ENCODE measurements around the gene B3GALT5. TPM values are rescaled to one million over a fixed set of nuclear protein-coding genes. Genes with fewer than 3 reads are reported as not detected.

B3GALT5 gene
- total RNA-seq, 1 donor from 2014 or later = 0.25 TPM

GRCh38 chr21:39696196-39696595 lies 83.5 kb downstream of the B3GALT5 start:
- TF ChIP-seq CTCF (IDR thresholded peaks at IDR 0.05; ENCODE audit: partially characterized antibody, unreplicated experiment) = no peak
- Mint-ChIP-seq H3K27me3 (ENCODE audit: unreplicated experiment) (no peaks in the 10 kb centered on the region), H3K36me3 (ENCODE audit: unreplicated experiment) (no peaks in the 10 kb centered on the region), H3K27ac (ENCODE audit: unreplicated experiment) (no peak overlapping the region), H3K9me3 (ENCODE audit: unreplicated experiment) (peaks cover 2% of the 10 kb centered on the region), H3K4me3 (ENCODE audit: unreplicated experiment) (no peak overlapping the region), H3K4me1 (ENCODE audit: low read depth, unreplicated experiment) (no peaks in the 10 kb centered on the region)
- no peak for DNase-seq

GRCh38 chr21:39696618-39697017 lies 83.9 kb downstream of the B3GALT5 start:
- Mint-ChIP-seq H3K36me3 (ENCODE audit: unreplicated experiment) (no peaks in the 10 kb centered on the region), H3K27me3 (ENCODE audit: unreplicated experiment) (no peaks in the 10 kb centered on the region), H3K4me3 (ENCODE audit: unreplicated experiment) (no peak overlapping the region), H3K4me1 (ENCODE audit: low read depth, unreplicated experiment) (no peaks in the 10 kb centered on the region), H3K9me3 (ENCODE audit: unreplicated experiment) (peaks cover 2% of the 10 kb centered on the region), H3K27ac (ENCODE audit: unreplicated experiment) (no peak overlapping the region)
- no peak for DNase-seq
- no peak for TF ChIP-seq CTCF (IDR thresholded peaks at IDR 0.05; ENCODE audit: partially characterized antibody, unreplicated experiment)

GRCh38 chr21:39700318-39700717 lies 87.6 kb downstream of the B3GALT5 start:
- TF ChIP-seq CTCF (IDR thresholded peaks at IDR 0.05; ENCODE audit: partially characterized antibody, unreplicated experiment) = no peak
- no peak for DNase-seq
- Mint-ChIP-seq H3K4me3 (ENCODE audit: unreplicated experiment) (no peak overlapping the region), H3K36me3 (ENCODE audit: unreplicated experiment) (peaks cover 11% of the 10 kb centered on the region), H3K27ac (ENCODE audit: unreplicated experiment) (no peak overlapping the region), H3K9me3 (ENCODE audit: unreplicated experiment) (peaks cover 2% of the 10 kb centered on the region), H3K4me1 (ENCODE audit: low read depth, unreplicated experiment) (no peaks in the 10 kb centered on the region), H3K27me3 (ENCODE audit: unreplicated experiment) (no peaks in the 10 kb centered on the region)

GRCh38 chr21:39703578-39703977 lies 90.8 kb downstream of the B3GALT5 start:
- Mint-ChIP-seq H3K4me1 (ENCODE audit: low read depth, unreplicated experiment) (no peaks in the 10 kb centered on the region), H3K36me3 (ENCODE audit: unreplicated experiment) (peaks cover 11% of the 10 kb centered on the region), H3K9me3 (ENCODE audit: unreplicated experiment) (peaks cover 2% of the 10 kb centered on the region), H3K27me3 (ENCODE audit: unreplicated experiment) (no peaks in the 10 kb centered on the region), H3K27ac (ENCODE audit: unreplicated experiment) (no peak overlapping the region), H3K4me3 (ENCODE audit: unreplicated experiment) (no peak overlapping the region)
- DNase-seq = no peak
- TF ChIP-seq CTCF (IDR thresholded peaks at IDR 0.05; ENCODE audit: partially characterized antibody, unreplicated experiment) = no peak

GRCh38 chr21:39705849-39706248 lies 93.1 kb downstream of the B3GALT5 start:
- no peak overlapping the region for H3K4me3 Mint-ChIP-seq (ENCODE audit: unreplicated experiment)
- no peaks in the 10 kb centered on the region for H3K4me1 Mint-ChIP-seq (ENCODE audit: low read depth, unreplicated experiment)
- H3K27me3 Mint-ChIP-seq (ENCODE audit: unreplicated experiment) = no peaks in the 10 kb centered on the region
- no peak for TF ChIP-seq CTCF (IDR thresholded peaks at IDR 0.05; ENCODE audit: partially characterized antibody, unreplicated experiment)
- peaks cover 16% of the 10 kb centered on the region for H3K36me3 Mint-ChIP-seq (ENCODE audit: unreplicated experiment)
- peaks cover 2% of the 10 kb centered on the region for H3K9me3 Mint-ChIP-seq (ENCODE audit: unreplicated experiment)
- no peak overlapping the region for H3K27ac Mint-ChIP-seq (ENCODE audit: unreplicated experiment)
- no peak for DNase-seq

Measured in glutamatergic neuron (in vitro differentiated cells).